Breast epithelium (tissue), 3 donors: Measurements from ENCODE around the gene SEC16A.

Source experiments
- CTCF ChIP-seq, 3 donors: fragments of 450-650 bp; IDR thresholded peaks; one replicate each; pipeline ENCODE4 v1.5.1; 2016 to 2017; ENCODE audit warnings: antibody characterized with exemption in 3 of 3, mild to moderate bottlenecking in 3 of 3, moderate library complexity in 3 of 3
- POLR2A ChIP-seq: fragments of 450-650 bp; IDR thresholded peaks from one replicate; pipeline ENCODE4 v1.6.1; 2016; ENCODE audit warnings: antibody characterized with exemption, mild to moderate bottlenecking, moderate library complexity
- POLR2AphosphoS5 ChIP-seq, 3 donors: sonication (generic); formaldehyde crosslinking; IDR thresholded peaks; one replicate each; pipeline ENCODE4 v1.6.1; 2017; ENCODE audit warnings: antibody characterized with exemption in 3 of 3

- TF ChIP-seq CTCF (IDR thresholded peaks at IDR 0.05) (no peak), POLR2AphosphoS5 (IDR thresholded peaks at IDR 0.05) (no peak), POLR2A (no peak)
Measured at GRCh38 chr9:136531904-136532798, 49.3 kb upstream of the SEC16A start.
